GM21526 (cell line): Measurements from ENCODE around the gene FRMPD4.

ENCODE experiments used
- ATAC-seq: cut with Tn5 transposase; IDR thresholded peaks from one replicate; pipeline ENCODE4 v1.9.1; 2021; ENCODE audit warnings: moderate library complexity; ENCODE audit not compliant: unreplicated experiment, low FRiP score

The FRMPD4 gene

DNA sequence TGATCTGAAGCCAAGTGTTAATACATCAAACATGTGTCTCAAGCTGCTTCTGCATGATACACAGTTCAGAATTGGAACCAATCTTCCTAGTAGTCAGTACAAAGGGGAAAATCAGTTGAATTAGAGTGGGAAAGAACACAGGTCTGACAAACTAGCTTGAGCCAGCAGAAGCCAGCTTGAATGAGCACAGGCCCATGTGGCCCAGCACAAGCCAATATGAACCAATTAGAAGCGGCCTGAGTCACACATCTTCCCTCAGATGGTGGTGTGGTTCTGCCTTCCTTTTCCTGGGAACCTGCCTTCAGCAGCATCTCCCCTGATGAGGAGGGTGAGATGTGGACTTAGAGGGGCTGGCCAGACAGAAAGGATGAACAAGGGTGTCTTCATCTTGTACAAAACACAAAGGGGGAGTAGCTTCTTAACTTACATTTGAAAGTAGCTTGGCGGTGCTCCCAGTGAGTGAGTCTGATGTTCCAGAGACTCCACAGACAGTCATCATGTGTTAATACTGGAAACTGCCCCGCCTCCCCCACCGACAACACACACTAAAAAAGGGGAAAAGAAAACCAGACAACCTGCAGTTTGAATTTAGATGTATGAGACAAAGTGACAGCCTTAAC lies 72.0 kb downstream of the FRMPD4 start:
- ATAC-seq: no peak

DNA sequence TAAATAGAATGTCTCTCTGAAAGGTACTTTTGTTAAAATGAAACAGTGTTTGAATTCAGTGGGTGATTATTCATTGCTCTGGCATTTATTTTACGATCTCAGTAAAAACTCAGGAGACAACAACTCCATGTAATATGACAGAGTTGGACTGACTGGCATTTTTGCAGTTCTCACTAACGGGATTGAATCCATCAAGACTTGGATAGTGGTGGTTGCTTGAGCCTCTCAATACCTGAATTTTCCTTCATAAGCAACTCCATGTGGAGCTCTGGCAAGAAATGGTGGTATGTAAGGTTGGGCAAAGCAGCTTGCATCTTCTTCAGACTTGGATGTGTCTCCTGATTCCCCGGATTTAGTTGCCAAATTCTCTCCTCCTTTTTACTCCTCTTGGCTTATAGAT lies 72.7 kb downstream of the FRMPD4 start:
- ATAC-seq: no peak

DNA sequence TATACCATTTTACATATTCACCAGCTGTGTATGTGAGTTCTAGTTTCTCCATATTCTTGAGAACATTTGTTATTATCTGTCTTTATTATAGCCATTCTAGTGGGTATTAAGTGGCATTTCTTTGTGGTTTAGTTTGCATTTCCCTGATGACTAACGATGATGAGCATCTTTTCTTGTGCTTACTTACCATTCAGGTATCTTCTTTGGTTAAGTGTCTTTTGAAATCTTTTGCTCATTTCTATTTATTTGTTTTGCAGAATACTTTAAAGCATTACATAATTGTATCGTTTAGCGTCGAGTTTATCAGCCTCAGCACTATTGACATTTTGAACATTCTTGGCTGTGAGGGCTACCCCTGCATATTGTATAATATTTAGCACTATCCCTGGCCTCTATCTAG lies 85.4 kb downstream of the FRMPD4 start:
- no peak for ATAC-seq

DNA sequence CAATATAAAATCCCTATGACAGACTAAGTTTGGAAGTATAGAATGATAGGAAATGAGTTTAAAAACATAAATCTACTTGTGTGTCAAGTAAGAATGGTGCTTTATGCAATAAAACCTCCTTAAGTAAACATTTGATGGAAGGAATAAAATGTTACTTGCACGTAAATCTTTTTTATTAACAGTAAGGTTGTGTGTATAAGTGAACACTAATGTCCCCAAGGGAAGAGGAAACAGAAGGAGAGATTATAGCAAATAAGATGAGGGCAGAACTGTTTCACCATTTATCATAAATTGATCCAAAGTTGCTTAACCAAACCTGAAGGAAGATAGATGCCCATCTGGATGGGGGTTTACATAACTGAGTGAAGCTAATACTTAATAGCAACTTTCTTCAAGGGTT lies 86.8 kb downstream of the FRMPD4 start:
- ATAC-seq: no peak

DNA sequence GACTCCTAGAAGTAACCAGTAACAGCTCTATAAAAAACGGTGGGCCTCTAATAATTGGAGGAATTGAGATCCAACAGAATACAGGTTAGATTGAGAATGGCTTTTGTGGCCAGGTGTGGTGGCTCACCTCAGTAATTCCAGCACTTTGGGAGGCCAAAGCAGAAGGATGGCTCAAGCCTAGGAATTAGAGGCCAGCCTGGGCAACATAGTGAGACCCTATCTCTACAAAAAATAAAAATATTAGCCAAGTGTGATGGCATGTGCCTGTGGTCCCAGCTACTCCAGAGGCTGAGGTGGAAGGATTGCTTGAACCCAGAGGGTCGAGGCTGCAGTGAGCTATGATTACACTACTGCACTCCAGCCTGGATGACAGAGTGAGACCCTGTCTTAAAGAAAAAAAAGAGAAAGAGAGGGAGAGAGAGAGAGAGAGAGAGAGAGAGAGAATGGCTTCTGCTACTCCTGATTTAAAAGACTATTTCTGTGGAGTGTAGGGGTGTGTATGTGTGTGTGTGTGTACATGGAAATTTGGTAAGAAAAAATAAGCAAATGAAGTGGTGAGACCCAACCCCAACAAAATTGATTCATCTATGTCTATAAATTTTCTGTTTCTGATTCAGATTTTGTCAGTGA lies 89.3 kb downstream of the FRMPD4 start:
- no peak for ATAC-seq

DNA sequence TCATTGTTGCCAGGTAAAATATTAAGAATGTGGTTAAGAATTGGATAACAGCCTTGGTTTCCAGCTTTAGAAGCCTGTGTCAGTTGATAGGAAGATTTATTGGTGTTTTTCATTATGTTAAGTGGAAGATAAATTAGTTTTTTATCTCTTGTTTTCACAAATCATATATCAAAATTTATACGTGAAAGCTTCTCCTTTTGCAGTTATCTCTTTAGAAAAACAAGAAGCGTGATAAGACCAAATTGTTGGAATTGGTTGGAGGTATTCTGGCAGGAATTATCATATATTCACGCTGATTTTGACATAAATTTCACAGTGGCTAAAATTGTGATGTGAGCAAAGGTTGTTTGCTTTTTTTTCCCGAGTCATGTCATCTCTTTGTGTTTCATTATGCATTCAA lies 90.6 kb downstream of the FRMPD4 start:
- no peak for ATAC-seq

DNA sequence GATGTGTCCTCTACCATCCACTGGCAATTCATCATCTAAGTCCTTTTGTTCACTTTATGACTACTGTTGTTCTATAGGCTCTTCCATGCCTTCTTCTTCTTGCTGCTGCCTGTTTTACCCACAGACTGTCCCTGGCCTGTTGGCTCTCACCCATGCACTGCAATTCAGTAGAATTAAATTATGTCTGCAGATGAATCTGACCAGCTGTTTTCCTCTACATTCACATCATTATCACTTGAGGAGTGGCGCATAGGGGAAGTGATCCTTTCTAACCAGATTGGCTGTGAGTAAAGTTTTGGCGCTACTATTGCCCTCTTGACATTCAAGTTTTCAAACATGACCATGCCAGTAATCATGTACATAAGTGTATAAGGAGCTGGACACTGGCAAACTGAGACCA lies 91.7 kb downstream of the FRMPD4 start:
- no peak for ATAC-seq

DNA sequence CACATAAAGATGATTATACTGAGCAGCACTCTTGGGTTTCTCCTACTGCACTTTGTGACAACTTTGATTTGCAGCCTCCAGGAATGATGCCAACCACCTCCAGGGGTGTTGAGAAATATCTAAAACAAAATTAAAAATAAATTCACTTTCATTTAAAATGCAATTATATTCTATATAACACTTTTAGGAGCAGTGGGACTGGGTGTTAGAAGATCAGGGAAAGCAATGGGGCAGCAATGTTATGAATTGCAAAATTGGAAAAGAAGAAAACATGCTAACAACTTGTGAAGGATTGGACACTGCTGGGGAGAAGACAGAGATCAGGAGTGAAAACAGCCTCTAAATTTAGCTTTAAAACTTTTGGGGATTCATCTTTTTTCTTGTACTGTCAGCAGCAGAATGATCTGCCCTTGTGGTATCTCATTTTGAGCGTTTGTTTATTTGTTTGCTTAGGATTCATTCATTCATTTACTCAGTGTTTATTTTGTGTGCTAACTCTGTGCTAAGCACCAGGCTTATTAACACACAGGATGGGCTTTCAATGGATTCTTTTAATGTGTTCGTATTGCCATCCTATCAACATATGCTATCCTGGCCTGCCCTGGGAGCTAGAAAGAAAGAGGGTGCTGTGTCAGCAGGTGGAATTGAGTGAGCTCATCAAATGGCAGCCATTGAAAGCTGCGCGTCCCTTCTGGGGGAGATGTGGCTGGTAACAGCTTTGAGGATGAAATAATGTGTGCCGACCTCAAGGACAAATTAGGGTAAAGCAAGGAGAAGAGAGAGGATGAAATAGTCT lies 96.5 kb downstream of the FRMPD4 start:
- ATAC-seq: no peak

DNA sequence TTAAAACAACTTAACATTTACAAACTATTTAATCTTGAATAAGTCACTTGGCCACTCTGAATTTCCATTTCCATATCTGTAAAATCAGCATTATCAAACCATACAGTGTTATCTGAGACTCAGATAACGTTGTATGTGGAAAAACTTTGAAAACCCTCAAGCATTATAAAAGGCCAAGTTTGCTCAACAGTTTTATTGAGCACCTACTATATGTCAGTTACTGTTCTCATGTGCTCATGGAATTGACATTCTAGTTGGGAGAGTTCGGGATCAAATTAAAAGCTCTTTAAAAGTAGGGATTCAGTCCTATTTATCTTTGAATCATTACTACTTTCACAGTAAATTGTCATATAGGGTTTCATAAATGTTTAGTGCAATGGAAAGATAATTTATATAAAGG lies 97.9 kb downstream of the FRMPD4 start:
- ATAC-seq: no peak

DNA sequence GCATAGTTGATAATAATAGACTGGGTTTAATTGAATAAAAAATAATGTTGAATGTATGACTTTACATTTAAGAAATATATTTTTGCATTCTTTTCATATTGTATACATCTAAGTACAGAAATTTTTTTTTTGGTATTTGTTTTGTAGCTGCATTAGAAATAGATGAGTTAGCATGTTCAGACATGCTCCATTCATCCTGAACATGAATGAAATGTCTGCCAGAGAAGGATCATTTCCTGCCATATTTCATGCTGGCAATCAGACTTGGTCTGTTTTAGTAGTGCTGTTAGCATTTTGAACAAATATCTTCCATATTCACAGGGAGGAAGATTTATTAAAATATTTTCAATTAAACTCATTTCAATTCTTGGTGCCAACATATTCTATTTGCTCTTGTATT lies 98.9 kb downstream of the FRMPD4 start:
- no peak for ATAC-seq

DNA sequence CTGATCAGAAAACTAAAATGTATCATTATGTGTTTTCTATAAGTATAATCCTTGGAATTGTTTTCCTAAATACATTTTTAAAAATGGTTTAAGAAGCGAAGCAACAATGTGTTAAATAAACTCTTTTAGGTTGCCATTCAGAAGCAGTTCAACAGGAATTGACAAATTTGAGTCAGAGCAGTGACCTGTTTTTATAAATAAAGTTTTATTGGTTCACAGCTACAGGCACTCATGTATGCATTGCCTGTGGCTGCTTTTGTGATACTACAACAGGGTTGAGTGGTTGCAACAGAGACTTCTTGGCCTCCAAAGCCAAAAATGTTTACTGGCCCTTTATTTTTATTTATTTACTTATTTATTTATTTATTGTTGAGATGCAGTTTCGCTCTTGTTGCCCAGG lies 99.5 kb downstream of the FRMPD4 start:
- ATAC-seq: no peak

DNA sequence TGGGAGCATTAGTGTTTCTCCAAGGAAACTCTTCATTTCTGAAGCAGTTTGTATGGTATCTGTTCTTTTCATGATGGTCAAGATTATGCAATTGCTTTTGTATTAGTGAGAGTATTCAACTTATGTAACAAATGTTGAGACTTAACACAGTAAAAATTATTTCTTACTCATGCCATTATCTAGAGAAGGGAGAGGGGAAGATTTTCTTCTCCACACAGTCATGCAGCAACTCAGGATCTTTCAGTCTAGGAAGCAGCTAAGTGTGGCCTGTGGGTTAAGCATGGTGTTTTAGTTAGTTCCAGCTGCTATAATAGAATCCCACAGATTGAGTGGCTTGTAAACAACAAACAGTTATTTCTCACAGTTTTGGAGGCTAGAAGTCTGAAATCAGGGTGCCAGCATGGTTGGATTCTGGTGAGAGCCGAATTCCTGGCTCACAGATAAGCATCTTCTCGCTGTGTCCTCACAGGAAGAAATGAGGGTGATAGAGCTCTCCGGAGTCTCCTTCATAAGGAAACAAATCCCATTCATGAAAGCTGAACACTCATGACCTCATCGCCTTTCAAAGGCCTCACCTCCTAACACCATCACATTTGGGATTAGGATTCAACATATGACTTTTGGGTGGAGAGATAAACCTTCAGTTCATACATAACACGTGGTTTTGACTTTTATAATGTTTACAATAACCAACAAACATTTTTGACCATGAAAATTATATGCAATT lies 101.2 kb downstream of the FRMPD4 start:
- no peak for ATAC-seq

DNA sequence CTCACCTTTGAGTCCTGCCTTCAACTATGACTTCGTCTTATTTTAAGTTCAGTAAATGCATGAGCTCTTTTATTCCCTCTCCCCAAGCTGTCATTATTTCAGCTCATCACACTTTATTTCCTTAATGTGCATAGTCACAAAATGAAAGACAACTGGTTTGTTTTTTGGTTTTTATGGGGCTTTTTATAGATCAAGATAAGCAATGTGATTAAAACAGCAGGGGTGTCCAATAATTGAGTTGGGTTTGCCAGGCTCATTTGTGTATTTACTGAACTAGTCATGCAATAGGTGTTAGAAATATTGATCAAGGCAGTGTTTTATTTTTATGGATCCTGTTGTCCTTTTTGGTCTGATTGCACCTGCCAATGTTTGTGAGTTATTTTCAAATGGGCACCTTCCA lies 102.2 kb downstream of the FRMPD4 start:
- no peak for ATAC-seq

DNA sequence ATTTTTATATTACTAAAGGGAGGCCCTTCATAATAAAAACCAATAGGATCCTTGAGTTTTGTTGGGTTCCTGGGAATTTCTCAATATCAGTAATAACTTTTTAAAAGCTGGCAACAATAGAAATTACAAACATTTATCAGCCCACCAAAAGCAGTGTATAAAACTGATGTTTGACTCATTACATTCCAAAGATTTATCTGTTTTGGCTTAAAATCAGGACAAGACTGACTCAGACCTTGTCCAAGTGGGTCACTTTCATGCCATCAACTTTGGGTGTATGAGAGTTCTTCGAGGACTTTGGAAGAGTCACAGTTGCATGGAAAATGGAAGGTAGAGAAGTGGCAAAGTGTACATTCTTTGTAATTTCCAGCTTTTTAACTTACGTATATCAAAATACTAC lies 102.8 kb downstream of the FRMPD4 start:
- ATAC-seq: no peak

DNA sequence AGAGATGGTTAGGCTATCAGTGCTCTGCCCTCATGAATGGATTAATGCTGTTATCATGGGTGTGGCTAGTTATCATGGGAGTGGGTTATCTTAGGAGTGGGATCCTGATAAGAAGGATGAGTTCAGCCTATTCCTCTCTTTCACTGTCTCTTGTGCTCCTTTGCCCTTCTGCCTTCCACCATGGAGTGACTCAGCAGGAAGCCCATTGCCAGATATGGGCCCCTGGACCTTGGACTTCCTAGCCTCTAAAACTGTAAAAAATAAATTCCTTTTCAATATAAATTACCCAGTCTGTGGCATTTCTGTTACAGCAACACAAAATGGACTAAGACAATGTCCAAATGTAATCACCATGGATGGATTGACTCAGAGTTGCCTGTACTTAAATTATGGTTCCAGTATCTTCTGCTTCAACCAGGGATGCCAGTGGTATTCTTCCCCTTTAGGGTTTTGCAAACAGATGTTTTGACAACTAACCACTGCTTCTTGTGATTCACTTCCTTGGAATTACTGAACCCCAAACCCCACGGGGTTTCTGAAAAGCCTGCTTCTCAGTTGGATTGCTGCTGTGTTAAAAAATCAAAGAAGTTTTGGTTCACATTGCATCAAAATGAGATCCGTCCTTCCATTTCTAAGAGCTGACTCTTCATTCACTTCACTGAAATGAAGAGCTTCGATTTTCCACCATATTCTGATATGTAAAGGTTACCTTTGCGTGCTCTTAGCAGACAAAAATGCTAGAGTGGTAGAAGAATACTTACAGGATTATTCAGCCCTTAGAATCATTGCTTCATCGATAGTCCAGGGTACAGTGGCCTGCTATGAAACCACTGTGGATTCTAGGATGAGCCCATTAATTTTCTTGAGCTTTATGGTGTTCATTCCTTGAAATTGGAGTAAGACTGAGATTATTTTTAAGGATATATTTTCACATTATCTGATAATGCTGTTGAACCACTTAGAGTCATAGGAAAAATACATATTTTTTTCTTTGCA lies 107.7 kb downstream of the FRMPD4 start:
- ATAC-seq: no peak

DNA sequence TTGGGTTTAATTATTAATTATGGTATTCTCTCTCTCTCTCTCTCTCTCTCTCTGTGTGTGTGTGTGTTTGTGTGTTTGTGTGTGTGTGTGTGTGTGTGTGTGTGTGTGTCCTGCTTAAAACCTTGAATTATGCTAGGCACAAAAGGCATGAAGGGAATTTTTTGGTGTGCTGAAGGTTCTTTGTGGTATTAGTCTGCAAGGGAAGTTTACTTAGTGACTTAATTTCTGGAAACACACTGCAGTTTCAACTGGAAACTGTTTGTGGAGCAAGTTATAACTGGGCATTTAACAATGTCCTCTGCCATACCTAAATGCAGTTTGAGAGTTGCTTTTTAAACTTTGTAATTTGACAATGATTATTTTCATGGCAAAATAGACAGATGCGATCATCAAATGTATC lies 111.7 kb downstream of the FRMPD4 start:
- no peak for ATAC-seq

DNA sequence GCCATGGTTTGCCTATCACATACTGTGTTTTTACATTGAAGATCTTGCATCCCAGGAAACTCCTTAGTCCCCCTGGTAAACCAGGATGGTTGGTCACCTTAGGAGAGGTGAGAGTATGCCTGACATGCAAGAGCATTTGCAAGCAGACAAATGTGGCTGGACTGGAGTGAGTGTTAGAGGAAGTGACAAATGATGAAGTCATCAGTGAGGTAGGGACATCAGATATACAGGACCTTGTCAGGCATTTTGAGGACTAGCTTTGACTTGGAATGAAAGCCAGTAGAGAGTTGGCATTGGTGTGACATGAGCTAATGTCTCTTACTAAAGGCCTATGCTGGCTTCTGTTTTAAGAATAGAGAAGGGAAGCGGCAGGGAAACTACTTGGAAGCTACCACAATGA lies 124.9 kb downstream of the FRMPD4 start:
- no peak for ATAC-seq

DNA sequence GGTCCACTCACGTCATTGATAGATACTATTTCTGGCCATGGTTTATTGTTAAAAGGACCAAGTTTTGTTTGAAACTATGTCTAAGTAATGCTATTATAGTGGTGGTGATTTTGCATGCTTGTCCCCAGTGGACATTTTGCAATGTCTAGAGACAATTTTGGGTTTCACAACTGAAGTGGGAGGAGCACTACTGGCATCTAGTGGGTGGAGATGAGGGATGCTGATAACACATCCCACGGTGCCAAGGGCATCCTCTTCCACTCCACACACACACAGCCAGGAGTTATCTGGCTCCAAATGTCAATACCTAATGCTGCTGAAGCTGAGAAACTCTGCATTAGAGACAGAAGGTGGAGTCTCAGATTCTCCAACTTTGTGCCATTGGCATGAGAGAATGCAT lies 131.2 kb downstream of the FRMPD4 start:
- no peak for ATAC-seq

DNA sequence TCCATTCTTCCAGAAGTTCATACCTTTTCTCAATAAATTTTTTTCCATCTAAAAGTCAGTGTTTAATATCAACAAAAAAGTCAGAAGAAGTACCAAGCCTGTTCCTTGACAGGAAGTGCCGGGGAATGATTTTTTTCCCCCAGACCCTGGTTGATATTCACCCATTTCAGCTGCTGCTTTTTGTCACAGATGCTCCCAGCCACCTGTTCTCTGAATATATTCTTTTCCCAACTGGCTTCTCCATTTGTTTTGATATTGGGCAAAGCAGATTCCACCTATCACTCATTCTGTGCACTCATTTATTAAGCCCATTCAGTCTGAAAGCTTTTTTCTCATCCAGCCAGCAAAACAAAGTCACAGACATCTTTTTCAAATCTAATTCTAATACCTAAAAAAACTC lies 139.9 kb downstream of the FRMPD4 start:
- no peak for ATAC-seq

DNA sequence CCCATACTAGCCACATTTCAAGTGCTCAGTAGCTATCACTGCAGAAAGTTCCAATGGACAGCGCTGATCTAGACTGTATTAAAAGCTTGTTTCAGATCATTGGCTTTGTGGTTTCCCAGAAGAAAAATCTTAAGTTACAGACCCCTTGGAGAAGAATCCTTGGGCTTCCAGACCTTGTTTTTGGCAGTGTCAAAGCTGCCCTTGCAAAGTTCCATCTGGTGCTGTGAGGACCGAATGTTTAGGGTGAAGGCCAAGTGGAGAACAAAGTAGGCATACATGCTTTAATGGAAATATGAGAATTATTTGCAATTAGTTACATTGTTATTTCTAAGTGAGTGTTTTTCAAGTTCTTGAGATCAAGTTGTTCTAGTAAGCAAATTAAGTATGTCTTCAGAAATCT lies 144.7 kb downstream of the FRMPD4 start:
- ATAC-seq: no peak
